Right lung (tissue), 10 donors: ENCODE results near the gene C4BPB. TPM values are rescaled to one million over a fixed set of nuclear protein-coding genes. Genes with fewer than 3 reads are reported as not detected.
A peak's percentile ranks its signal among the peaks of the same experiment; 100 is the strongest.
"Not testable (repeated sequence)": the region's sequence is repeated elsewhere in the genome, so short reads cannot be mapped to it uniquely, and the experiment has no call there.

ENCODE experiments used
- DNase-seq, 2 donors: peaks; one replicate each; pipeline ENCODE4 v3.0.0-alpha.2; 2013
- long read RNA-seq, 8 donors: transcript quantifications; one replicate each; lab custom pipeline, GENCODE V29; 2026
- polyA plus RNA-seq, 5 donors: library from polyadenylated mRNA; unstranded; fragments of 120-200 nt; gene quantifications; one replicate each; pipeline versions ENCODE4 v1.2.1 to v1.2.3, GENCODE V29; 2013; ENCODE audit warnings: inconsistent platforms in 1 of 5, low replicate concordance in 1 of 5; ENCODE audit not compliant: insufficient read length in 5 of 5, insufficient read depth in 1 of 5

The C4BPB gene, protein sequence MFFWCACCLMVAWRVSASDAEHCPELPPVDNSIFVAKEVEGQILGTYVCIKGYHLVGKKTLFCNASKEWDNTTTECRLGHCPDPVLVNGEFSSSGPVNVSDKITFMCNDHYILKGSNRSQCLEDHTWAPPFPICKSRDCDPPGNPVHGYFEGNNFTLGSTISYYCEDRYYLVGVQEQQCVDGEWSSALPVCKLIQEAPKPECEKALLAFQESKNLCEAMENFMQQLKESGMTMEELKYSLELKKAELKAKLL
- polyA plus RNA-seq = under 1 TPM; 0.46 to 0.86 (median 0.64) TPM
- long read RNA-seq, donor 1 = 0 reads
- long read RNA-seq, donor 2 = 0 reads
- long read RNA-seq, donor 3 = 0 reads
- long read RNA-seq, donor 4 = 0 reads
- long read RNA-seq, donor 5 = 0 reads
- long read RNA-seq, donor 6, partial matches to known transcripts = 0 of 1 reads
- long read RNA-seq, donor 6, other reads (novel, unspliced or antisense) = 0 of 1 reads
- long read RNA-seq, donor 7 = 0 reads
- long read RNA-seq, donor 8 = 0 reads

DNA sequence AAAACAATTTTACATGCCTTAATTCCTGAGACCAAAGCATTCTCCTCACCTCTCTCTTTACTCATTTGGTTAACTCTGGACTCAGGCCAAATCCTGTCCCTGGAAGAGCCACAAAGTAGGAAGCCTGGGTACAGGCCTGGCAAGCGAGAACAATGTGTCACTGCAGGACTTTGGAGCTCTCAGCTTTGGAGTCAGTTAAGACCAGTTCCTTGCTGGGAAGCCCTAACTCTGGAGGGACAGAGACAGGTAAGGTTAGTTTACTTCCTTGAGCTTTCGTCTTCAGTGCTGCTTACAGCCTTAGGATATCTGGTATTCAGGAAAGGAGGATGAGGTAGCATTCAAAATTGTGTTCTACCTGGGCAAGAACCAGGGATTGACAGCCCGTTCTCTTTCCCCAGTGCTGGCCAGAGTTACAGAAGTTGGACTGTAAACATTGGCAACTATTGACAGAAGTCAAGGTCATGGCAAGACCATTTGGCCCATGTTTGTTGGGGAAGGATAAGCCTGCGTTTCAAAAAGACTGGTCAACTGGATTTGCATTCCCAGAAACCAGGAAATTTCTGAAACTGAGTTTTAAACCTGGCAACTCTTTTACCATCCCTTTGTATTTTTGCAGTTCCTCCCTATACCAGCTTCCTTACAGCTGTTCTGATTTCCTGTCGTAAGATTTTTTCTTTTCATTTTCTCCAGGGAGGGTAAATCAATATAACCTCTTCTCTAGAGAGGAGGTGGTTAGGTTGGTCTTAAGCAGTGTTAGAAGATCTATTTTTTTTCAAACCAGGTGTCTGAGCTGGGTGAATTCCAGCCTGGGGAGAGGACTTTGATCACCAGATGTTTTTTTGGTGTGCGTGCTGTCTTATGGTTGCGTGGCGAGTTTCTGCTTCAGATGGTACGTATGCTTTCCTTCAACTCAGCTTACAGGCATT lies at the start of gene C4BPB:
Gene C4BPB, plus strand, starts transcription at position 160 of the 926 bp plus-strand sequence. Its CDS starts 672 bp downstream, at position 832.
- no peak for DNase-seq

DNA sequence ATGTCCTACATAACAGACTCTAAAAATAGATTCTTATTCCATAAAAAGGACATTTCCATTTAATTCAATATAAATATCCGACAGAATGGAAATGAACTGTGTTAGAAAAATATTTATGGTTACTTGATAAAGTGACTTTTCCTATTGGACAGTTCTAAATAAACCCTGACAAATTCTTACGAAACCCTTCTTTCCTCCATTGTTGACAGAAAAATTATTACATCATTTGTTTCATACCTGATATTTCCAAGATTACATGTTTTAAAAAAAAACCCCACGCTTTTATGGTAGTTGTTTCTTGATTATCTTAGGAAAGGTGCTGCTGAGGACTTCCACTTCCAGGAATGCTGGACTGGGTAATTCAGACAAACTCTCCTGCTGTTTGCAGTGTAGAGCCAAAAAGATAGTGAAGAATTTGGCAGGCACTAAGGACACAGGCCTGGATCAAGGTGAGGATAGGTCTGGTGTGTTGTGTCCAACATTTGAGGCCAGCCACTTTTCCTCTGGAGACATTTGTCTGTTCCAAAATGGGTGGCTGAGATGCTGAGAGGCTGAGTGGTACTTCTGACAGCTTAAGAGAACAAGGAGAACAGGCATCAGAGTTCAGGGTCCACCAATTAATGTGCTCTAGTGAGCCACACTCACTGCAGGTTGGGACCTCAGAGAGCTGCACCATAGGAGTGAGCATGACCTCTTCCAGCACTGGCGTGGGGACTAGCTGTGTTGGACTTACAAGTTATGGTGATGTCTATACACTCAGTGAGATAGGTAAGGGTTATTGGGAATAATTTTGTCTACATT lies 49.1 kb upstream of the C4BPB start:
- no peak for DNase-seq

- no peak for DNase-seq
Measured at GRCh38 chr1:207040181-207040533, 48.5 kb upstream of the C4BPB start.

GRCh38 chr1:207041397-207041796 lies 47.3 kb upstream of the C4BPB start:
- not testable (repeated sequence) for DNase-seq

DNA sequence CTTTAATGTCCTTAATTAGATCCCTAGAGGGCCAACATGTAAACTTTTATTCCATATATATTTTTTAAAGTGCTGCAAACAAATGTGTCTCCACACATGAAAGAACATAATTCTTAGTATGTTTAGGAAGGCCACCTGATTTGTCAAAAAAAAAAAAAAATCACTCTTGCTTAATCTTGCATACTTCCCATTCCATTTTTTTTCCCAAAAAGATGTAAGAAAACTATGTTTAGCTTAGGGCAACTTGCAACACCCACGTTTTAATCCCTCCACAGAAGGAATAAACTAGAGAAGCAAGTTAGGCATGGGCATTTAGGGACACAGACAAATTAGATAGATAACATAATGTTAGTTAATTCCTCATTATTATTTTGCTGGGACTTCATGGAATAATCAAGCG lies 43.2 kb upstream of the C4BPB start:
- no peak for DNase-seq

GRCh38 chr1:207047505-207047904 lies 41.2 kb upstream of the C4BPB start:
- DNase-seq = no peak

- no peak for DNase-seq
Measured at GRCh38 chr1:207048041-207048440, 40.6 kb upstream of the C4BPB start.

- no peak for DNase-seq
Measured at GRCh38 chr1:207049054-207049453, 39.6 kb upstream of the C4BPB start.

DNA sequence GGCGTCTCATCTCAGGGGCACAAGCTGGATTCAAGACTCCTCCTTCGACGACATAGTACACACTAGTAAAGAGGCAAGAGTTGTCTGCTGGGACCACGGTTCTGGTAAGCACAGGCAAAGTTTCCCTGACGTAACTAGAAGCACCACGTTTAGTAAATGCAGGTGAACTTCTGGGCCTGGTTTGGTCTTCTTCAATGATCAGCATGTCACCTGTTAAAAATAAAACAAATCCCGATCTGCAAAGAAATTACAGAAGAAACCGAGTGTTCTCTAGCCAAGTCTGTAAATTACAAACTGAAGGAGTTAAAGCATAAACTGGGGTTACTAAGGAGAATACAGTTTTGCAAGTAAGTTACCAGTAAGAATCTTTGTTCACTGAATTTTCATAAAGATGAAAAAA lies 39.1 kb upstream of the C4BPB start:
- no peak for DNase-seq

GRCh38 chr1:207049974-207050391 lies 38.7 kb upstream of the C4BPB start:
- peak in 1 of 2 donors; percentile 40 for DNase-seq

DNA sequence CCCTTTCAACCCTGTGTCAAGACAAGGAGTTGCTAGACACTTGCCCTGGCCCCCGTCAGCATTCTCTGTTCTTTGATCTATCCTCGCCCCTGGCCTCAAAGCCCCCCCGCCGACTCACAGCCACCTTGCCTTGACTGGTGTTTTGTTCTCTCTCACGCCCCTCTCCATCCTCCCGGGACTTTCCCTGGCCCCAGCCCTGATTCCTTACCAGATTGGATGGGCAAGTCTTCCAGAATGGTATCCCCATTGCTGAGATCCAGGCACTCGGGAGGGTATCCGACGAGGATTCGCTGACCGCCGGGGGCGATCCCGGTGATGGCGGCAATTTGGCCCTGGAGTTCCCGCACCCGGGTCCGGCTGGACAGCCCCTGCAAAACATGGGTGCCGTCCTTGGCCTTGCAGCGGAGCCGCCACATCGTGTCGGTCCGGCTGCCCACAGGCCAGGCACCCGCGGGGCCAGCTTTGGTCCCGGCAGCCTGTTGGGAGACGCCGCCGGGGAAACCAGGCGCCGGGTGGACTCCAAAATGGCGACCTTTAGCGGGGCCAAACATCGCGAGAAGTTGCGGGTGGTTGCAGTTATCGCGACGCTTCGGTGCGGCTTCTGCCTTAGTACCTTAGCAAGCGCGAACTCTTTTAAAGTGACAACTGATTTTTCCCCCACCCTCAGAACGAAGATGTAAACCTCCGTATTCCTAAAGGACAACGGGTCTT lies 38.0 kb upstream of the C4BPB start:
- peak; percentile 91 to 93 for DNase-seq

DNA sequence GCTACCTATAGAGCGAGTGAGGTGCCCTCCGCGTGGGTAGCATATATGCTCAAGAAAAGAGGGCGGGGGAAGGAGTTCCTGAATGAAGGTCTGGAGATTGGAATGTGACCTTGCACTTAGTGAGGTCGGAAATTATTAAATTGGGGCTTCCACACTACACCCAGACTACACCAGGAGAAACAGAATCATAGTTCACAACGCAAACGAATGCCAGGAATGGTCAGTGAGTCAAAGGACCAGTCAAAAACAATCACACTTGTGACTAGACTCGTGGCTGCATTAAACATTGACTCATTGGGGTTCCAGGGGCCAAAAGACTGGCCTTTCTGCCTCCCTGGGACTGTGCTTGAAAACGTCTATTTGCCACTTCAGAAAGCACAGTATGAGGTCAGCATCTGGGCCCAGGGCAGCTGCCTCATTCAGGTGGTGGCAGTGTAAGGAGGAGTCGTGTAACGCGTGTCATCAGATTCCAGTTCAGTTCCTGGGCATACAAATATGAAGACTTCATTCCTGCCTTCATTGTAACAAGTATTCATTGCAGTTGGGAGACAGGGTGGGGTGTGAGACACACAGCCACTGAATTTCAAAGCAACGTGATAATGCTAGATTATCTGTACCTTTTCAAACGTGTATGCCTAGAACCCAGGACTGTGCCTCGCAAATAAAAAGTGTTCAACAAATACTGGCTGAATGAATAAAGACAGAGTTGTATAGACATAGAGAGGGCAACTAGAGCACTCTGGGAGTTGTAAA lies 37.3 kb upstream of the C4BPB start, which contains the start of gene YOD1:
Gene YOD1, minus strand, starts transcription at position 18 of the 753 bp plus-strand sequence. CDS start 178 bp downstream, outside the sequence.
- DNase-seq = no peak

GRCh38 chr1:207052911-207053769 lies 35.5 kb upstream of the C4BPB start, which contains the start of gene PFKFB2:
Gene PFKFB2 (plus strand): TSS chr1:207053275. CDS start chr1:207054718, 1,443 bp downstream.
- peak; percentile 92 for DNase-seq

DNA sequence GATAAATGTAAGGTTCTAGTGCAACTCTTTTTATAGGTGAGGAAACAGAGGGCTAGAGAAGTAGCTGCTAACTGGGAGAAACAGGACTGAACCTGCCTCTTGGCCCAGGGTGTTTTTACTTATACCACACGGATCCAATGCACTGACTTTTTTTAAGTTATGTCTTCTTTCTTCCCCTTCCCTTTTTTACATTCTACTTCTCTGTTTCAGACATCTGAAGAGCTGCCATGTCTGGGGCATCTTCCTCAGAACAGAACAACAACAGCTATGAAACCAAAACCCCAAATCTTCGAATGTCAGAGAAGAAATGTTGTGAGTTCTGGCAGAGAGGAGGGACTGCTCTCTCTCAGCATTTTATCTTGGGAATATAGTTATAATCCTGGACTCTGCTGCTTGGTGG lies 34.2 kb upstream of the C4BPB start:
- DNase-seq = no peak

- no peak for DNase-seq
Measured at GRCh38 chr1:207055386-207056001, 33.2 kb upstream of the C4BPB start.

- DNase-seq = no peak
Measured at GRCh38 chr1:207056673-207057072, 32.0 kb upstream of the C4BPB start.

GRCh38 chr1:207058252-207058651 lies 30.4 kb upstream of the C4BPB start:
- no peak for DNase-seq
